Esophagus muscularis mucosa (tissue), 4 donors: ENCODE measurements around the gene DGCR8.

Experiments
- EP300 ChIP-seq: sonication (generic); formaldehyde crosslinking; IDR thresholded peaks from one replicate; pipeline ENCODE4 v1.6.1; 2017; ENCODE audit warnings: antibody characterized with exemption
- POLR2A ChIP-seq: fragments of 450-650 bp; IDR thresholded peaks from one replicate; pipeline ENCODE4 v1.6.1; 2017; ENCODE audit warnings: antibody characterized with exemption, moderate library complexity, mild to moderate bottlenecking, low read depth
- POLR2AphosphoS5 ChIP-seq, 2 donors: sonication (generic); formaldehyde crosslinking; IDR thresholded peaks; one replicate each; pipeline ENCODE4 v1.6.1; 2017; ENCODE audit warnings: antibody characterized with exemption in 2 of 2
- TF ChIP-seq, protein P1 (sequence below), 3 experiments: fragments of 200-600 bp in 2 of 3; fragments of 450-650 bp in 1 of 3; sonication (generic) in 2 of 3; IDR thresholded peaks; one replicate each; pipeline ENCODE4 v1.5.1; 2017 to 2019; ENCODE audit warnings: antibody characterized with exemption in 3 of 3, mild to moderate bottlenecking in 2 of 3, moderate library complexity in 1 of 3

DNA sequence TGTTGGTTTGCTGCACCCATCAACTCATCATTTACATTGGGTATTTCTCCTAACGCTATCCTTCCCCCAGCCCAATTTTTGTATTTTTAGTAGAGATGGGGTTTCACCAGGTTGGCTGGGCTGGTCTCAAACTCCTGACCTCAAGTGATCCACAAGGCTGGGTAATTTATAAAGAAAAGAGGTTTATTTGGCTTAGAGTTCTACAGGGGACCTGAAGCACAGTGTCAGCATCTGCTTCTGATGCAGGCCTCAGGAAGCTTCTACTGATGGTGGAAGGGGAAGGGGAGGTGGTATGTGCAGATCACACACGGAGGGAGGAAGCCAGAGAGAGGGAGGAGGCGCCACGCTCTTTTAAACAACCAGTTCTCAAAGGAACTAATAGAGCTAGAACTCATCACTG is 33.3 kb upstream of the DGCR8 start:
- TF ChIP-seq, protein P1, sequence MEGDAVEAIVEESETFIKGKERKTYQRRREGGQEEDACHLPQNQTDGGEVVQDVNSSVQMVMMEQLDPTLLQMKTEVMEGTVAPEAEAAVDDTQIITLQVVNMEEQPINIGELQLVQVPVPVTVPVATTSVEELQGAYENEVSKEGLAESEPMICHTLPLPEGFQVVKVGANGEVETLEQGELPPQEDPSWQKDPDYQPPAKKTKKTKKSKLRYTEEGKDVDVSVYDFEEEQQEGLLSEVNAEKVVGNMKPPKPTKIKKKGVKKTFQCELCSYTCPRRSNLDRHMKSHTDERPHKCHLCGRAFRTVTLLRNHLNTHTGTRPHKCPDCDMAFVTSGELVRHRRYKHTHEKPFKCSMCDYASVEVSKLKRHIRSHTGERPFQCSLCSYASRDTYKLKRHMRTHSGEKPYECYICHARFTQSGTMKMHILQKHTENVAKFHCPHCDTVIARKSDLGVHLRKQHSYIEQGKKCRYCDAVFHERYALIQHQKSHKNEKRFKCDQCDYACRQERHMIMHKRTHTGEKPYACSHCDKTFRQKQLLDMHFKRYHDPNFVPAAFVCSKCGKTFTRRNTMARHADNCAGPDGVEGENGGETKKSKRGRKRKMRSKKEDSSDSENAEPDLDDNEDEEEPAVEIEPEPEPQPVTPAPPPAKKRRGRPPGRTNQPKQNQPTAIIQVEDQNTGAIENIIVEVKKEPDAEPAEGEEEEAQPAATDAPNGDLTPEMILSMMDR (IDR thresholded peaks at IDR 0.05), result no peak
- no peak for TF ChIP-seq POLR2A
- TF ChIP-seq POLR2AphosphoS5 (IDR thresholded peaks at IDR 0.05), result no peak
- TF ChIP-seq EP300, result no peak
